ENCODE measurements around the gene TSPAN16.
"Not testable (repeated sequence)": the region's sequence is repeated elsewhere in the genome, so short reads cannot be mapped to it uniquely, and the experiment has no call there.

Gene TSPAN16

DNA sequence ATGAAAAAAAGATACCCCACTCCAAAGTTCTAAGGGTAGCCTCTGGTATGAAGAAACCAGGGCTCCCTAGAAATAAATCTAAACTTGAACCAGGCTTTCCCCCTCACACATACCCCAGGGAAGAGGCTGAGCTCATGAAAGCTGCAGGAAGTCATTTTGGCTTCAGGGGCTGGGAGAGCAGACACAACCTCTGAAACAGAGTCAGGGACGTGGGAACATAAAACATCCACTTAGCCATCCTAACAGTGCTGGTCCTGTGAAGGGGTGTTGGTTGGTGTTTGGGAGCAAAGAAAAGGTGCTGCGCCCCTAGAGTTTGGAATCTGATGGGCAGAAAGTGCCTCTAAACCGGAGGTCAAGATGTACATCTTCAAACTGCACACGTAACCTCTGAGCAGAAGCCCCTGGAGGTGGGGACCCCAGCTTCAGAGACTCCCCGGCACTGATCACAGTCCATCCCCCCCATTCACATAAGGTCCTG lies 27.7 kb downstream of the TSPAN16 start:
- H3K4me3 Mint-ChIP-seq, result peak overlapping the region; percentile 39
- peak overlapping the region; percentile 79 for H3K27ac Mint-ChIP-seq
- no peaks in the 10 kb centered on the region for H3K36me3 Mint-ChIP-seq
- peaks cover 2% of the 10 kb centered on the region for H3K27me3 Mint-ChIP-seq
- H3K9me3 Mint-ChIP-seq, result no peaks in the 10 kb centered on the region
- H3K4me1 Mint-ChIP-seq, result peaks cover 18% of the 10 kb centered on the region

DNA sequence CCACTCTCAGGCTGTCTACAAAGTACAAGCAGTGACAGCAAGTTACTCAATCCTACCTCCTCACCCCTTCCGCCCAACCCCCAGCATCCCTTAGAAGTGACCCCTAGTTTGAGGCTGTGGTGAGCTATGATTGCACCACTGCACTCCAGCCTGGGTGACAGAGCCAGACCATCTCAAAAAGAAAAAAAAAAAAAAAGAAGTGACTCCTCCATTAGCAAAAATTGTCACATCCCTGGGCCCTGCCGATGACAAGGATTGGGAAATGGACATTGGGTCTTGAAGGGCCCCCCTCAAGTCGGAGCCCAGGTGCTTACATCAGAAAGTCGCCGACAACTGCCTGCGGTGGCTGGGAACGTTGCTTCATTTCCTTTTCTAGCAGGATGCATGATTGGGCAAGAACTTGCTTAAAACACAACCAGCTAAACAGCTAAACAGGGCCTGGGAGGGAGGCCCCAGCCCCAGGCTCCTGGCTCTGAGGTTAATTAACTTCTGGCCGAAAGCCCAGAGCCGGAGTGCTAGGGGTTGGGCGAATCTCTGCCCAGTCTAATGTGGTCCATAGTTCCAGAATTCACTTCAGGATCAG lies 28.2 kb downstream of the TSPAN16 start:
- Mint-ChIP-seq H3K4me3 (peak overlapping the region; percentile 39), H3K27ac (peak overlapping the region; percentile 79), H3K9me3 (no peaks in the 10 kb centered on the region), H3K4me1 (peaks cover 18% of the 10 kb centered on the region), H3K27me3 (no peaks in the 10 kb centered on the region), H3K36me3 (no peaks in the 10 kb centered on the region)

DNA sequence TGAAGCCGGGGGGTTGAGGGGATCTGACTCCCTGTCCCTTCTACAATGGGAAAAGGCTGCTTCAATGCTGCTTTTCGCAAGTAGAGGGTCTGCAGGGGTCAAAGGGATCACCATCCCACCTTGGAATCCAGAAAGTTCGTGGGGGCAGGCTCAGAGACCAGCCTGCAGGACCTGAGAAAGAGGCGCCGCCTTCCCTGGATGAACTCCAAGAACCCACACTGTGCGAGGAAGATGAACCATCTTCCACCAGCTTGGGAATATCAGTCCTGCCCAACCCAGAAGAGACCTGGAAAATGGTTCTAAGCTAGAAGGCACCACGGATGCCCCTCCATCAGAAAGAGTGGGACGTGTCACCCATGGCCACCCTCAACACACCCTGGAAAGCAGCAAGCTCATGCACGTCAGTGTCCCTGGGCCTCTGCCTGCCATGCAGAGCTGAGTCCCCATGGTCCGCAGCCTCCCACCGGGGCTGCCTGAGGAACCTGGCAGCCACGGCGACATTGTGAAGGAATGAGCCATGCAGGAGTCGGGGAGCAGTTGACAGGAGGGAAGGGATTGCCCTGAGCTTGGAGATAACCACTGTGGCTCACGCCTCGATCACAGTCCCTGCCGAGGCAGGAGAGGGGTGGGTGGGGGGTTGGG lies 28.9 kb downstream of the TSPAN16 start:
- Mint-ChIP-seq H3K27ac (peak overlapping the region; percentile 79), H3K4me1 (peaks cover 18% of the 10 kb centered on the region), H3K9me3 (no peaks in the 10 kb centered on the region), H3K36me3 (no peaks in the 10 kb centered on the region), H3K4me3 (no peak overlapping the region), H3K27me3 (no peaks in the 10 kb centered on the region)

- H3K27me3 Mint-ChIP-seq, result no peaks in the 10 kb centered on the region
- no peak overlapping the region for H3K27ac Mint-ChIP-seq
Observed at GRCh38 chr19:11325544-11325943, 29.6 kb downstream of the TSPAN16 start.

GRCh38 chr19:11330127-11330526 lies 34.2 kb downstream of the TSPAN16 start:
- Mint-ChIP-seq H3K27ac (no peak overlapping the region), H3K4me3 (no peak overlapping the region), H3K27me3 (no peaks in the 10 kb centered on the region), H3K9me3 (no peaks in the 10 kb centered on the region), H3K36me3 (peaks cover 5% of the 10 kb centered on the region), H3K4me1 (no peaks in the 10 kb centered on the region)

More at GRCh38 chr19:11325544-11325943, 29.6 kb downstream of the TSPAN16 start:
- Mint-ChIP-seq H3K4me1 (peaks cover 18% of the 10 kb centered on the region), H3K9me3 (no peaks in the 10 kb centered on the region), H3K36me3 (no peaks in the 10 kb centered on the region), H3K4me3 (no peak overlapping the region)

GRCh38 chr19:11331502-11331901 lies 35.5 kb downstream of the TSPAN16 start:
- no peaks in the 10 kb centered on the region for H3K9me3 Mint-ChIP-seq
- H3K4me1 Mint-ChIP-seq, result no peaks in the 10 kb centered on the region
- peaks cover 10% of the 10 kb centered on the region for H3K36me3 Mint-ChIP-seq
- H3K4me3 Mint-ChIP-seq, result no peak overlapping the region
- no peaks in the 10 kb centered on the region for H3K27me3 Mint-ChIP-seq
- no peak overlapping the region for H3K27ac Mint-ChIP-seq

GRCh38 chr19:11332822-11333221 lies 36.9 kb downstream of the TSPAN16 start:
- Mint-ChIP-seq H3K27ac (no peak overlapping the region), H3K36me3 (peaks cover 10% of the 10 kb centered on the region), H3K4me3 (no peak overlapping the region), H3K9me3 (no peaks in the 10 kb centered on the region), H3K27me3 (no peaks in the 10 kb centered on the region), H3K4me1 (peaks cover 10% of the 10 kb centered on the region)

DNA sequence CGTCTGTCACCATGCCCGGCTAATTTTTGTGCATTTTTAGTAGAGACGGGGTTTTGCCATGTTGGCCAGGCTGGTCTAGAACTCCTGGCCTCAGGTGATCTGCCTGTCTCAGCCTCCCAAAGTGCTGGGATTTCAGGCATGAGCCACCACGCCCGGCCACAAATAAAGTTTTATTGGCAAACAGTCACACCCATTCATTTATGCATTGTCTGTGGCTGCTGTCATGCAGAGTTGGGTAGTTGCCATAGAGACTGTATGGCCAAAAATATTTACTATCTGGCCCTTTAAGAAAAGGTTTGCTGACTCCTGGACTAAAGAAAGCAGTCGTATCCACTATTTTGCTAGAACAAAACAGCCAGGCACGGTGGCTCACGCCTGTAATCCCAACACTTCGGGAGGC lies 37.9 kb downstream of the TSPAN16 start:
- H3K4me3 Mint-ChIP-seq, result not testable (repeated sequence)
- H3K36me3 Mint-ChIP-seq, result peaks cover 10% of the 10 kb centered on the region

GRCh38 chr19:11335449-11336146 lies 39.6 kb downstream of the TSPAN16 start:
- Mint-ChIP-seq H3K4me1 (peaks cover 27% of the 10 kb centered on the region), H3K4me3 (no peak overlapping the region), H3K36me3 (peaks cover 10% of the 10 kb centered on the region), H3K27me3 (no peaks in the 10 kb centered on the region), H3K9me3 (no peaks in the 10 kb centered on the region), H3K27ac (no peak overlapping the region)

More for the DNA sequence above, 37.9 kb downstream of the TSPAN16 start:
- not testable (repeated sequence) for H3K27ac Mint-ChIP-seq, H3K27me3 Mint-ChIP-seq, H3K9me3 Mint-ChIP-seq
- H3K4me1 Mint-ChIP-seq, result peaks cover 18% of the 10 kb centered on the region

DNA sequence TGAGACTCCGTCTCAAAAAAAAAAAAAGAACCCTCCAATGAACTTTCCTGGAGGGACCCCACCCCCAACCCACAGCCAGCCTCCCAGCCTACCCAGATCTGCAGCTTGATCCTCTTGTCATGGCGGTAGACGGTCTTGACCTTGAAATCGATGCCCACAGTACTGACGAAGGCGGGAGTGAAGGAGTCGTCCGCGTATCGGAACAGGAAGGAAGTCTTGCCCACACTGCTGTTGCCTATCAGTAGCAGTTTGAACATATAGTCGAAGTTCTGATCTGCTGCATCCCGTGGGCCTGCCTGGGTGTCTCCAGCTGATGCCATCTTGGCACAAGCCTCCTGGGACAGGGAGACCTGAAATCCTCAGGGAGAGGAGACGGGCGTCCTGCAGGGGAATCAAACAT lies 41.1 kb downstream of the TSPAN16 start:
- H3K9me3 Mint-ChIP-seq, result no peaks in the 10 kb centered on the region
- H3K27ac Mint-ChIP-seq, result no peak overlapping the region
- no peak overlapping the region for H3K4me3 Mint-ChIP-seq
- no peaks in the 10 kb centered on the region for H3K27me3 Mint-ChIP-seq
- peaks cover 8% of the 10 kb centered on the region for H3K36me3 Mint-ChIP-seq
- peaks cover 27% of the 10 kb centered on the region for H3K4me1 Mint-ChIP-seq

DNA sequence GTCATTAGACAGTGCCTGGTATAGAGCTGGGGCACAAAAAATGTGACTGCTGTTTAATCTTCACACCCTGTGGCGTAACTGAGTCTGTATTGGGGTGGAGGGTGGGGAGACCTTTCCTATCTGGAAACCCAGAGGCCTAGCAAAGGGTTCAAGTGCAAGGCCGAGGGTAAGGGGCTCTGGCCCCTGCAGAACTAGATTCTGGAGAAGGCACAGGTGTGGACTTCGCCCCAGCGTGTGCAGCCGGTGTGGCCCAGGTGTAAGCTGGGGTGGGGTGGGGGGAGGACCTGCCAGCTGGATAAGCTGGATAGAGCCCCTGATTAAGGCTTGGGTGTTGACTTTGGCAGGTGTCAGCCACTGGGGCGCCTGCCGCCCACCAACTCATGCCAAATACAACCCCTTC lies 42.2 kb downstream of the TSPAN16 start:
- Mint-ChIP-seq H3K9me3 (no peaks in the 10 kb centered on the region), H3K27ac (no peak overlapping the region), H3K4me1 (peaks cover 27% of the 10 kb centered on the region), H3K36me3 (peaks cover 7% of the 10 kb centered on the region), H3K4me3 (no peak overlapping the region), H3K27me3 (no peaks in the 10 kb centered on the region)

GRCh38 chr19:11338569-11339253 lies 42.8 kb downstream of the TSPAN16 start:
- Mint-ChIP-seq H3K27ac (no peak overlapping the region), H3K27me3 (no peaks in the 10 kb centered on the region), H3K36me3 (peaks cover 7% of the 10 kb centered on the region), H3K4me3 (peak overlapping the region; percentile 66), H3K9me3 (no peaks in the 10 kb centered on the region), H3K4me1 (peaks cover 27% of the 10 kb centered on the region)

DNA sequence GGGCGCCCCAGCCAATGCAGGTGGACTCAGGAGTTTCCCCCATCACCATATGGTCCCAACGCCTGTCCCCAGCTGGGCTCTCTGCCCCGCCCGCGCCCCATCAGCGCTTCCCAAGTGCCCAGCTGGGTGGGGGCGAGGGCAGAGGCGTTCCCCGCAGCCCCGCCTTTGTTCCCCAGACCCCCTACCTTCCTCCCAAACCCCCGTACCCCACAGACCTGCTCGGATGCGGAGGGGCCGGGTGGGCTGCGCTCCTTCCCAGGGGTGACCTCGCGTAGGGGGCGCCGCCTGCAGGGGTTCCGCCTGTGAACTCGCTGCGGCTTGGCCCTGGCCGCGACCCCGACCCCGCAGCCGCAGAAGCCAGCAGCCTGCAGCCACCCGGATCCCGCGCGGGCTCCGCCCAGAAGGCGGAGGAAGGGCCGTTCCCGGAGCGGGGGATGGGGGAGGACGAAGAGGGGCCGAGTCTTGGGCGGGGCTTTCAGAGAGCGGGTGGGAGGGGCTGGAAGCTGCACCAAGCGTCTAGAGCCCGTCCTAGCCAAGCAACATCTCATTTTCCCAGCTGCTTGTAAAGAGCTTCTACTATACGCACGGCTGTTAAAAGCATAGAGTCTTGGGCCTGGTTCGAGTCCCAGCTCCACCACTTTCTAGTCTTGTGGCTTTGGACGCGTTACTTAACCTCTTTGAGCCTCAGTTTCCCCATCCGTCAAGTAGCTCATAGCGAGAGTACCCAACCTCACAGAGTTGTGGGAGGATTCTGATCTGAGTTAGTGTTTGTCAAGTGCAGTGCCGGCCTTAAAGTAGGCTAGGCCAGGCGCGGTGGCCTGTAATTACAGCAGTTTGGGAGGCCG lies 43.5 kb downstream of the TSPAN16 start, which contains the start of gene RAB3D:
Gene RAB3D, minus strand, starts transcription at position 404 of the 845 bp plus-strand sequence. CDS start 2,258 bp downstream, outside the sequence.
- no peaks in the 10 kb centered on the region for H3K27me3 Mint-ChIP-seq
- H3K36me3 Mint-ChIP-seq, result peaks cover 7% of the 10 kb centered on the region
- peaks cover 30% of the 10 kb centered on the region for H3K4me1 Mint-ChIP-seq
- H3K4me3 Mint-ChIP-seq, result peak within 1 kb of the TSS; percentile 66
- no peak within 1 kb of the TSS for H3K27ac Mint-ChIP-seq
- no peaks in the 10 kb centered on the region for H3K9me3 Mint-ChIP-seq

GRCh38 chr19:11340099-11340467 lies 44.1 kb downstream of the TSPAN16 start:
- H3K9me3 Mint-ChIP-seq, H3K27ac Mint-ChIP-seq: not testable (repeated sequence)
- H3K4me1 Mint-ChIP-seq, result peaks cover 33% of the 10 kb centered on the region

GRCh38 chr19:11342429-11342828 lies 46.5 kb downstream of the TSPAN16 start:
- no peak overlapping the region for H3K4me3 Mint-ChIP-seq

More at GRCh38 chr19:11340099-11340467, 44.1 kb downstream of the TSPAN16 start:
- not testable (repeated sequence) for H3K27me3 Mint-ChIP-seq, H3K36me3 Mint-ChIP-seq
- peak overlapping the region; percentile 64 for H3K4me3 Mint-ChIP-seq

More at GRCh38 chr19:11342429-11342828, 46.5 kb downstream of the TSPAN16 start:
- H3K36me3 Mint-ChIP-seq, result peaks cover 2% of the 10 kb centered on the region
- no peak overlapping the region for H3K27ac Mint-ChIP-seq
- H3K4me1 Mint-ChIP-seq, result peaks cover 51% of the 10 kb centered on the region
- H3K9me3 Mint-ChIP-seq, result no peaks in the 10 kb centered on the region
- H3K27me3 Mint-ChIP-seq, result no peaks in the 10 kb centered on the region
